ENCODE measurements around the gene B3GALT2.

GRCh38 chr1:193234530-193234929 is 48.1 kb upstream of the B3GALT2 start:
- TF ChIP-seq CTCF (conservative IDR thresholded peaks at IDR 0.05; ENCODE audit: low read length), result no peak
- TF ChIP-seq EZH2phosphoT487 (IDR thresholded peaks at IDR 0.05; ENCODE audit: borderline replicate concordance), result no peak

All from Loucy (cell line).